PC-3 (cell line): ENCODE data around the gene KRTAP29-1.

ENCODE experiments used
- CTCF ChIP-seq: fragments of 300-600 bp; sonication (generic); conservative IDR thresholded peaks from 2 replicates; pipeline ENCODE4 v1.5.1; 2017; ENCODE audit warnings: antibody characterized with exemption, low read depth, mild to moderate bottlenecking, low read length
- EZH2 ChIP-seq: fragments of 300-600 bp; sonication (generic); IDR thresholded peaks from one replicate; pipeline ENCODE4 v1.6.1; 2017; ENCODE audit warnings: antibody characterized with exemption, mild to moderate bottlenecking, low read length; ENCODE audit not compliant: unreplicated experiment

GRCh38 chr17:41296846-41297245 lies 5.8 kb downstream of the KRTAP29-1 start:
- TF ChIP-seq CTCF (no peak), EZH2 (no peak)
